NOMO-1 treated with dmso at 0.1 percent for 144 hours (cell line): ENCODE results near the gene RAB11FIP4.

ENCODE experiments used
- DNase-seq: peaks from one replicate; lab custom pipeline; 2025; ENCODE audit not compliant: unreplicated experiment; lab: John Stamatoyannopoulos, UW

The RAB11FIP4 gene

GRCh38 chr17:31583772-31584356 lies 192.4 kb downstream of the RAB11FIP4 start:
- DNase-seq = no peak

GRCh38 chr17:31584438-31585279 lies 193.2 kb downstream of the RAB11FIP4 start:
- no peak for DNase-seq

GRCh38 chr17:31585280-31585630 lies 193.8 kb downstream of the RAB11FIP4 start:
- no peak for DNase-seq

- no peak for DNase-seq
Measured at GRCh38 chr17:31586946-31587345, 195.5 kb downstream of the RAB11FIP4 start.

GRCh38 chr17:31587462-31587861 lies 196.0 kb downstream of the RAB11FIP4 start:
- DNase-seq = no peak
